Neural progenitor cell (in vitro differentiated cells): ENCODE results near the gene CAPN11.

Experiments used
- EZH2 ChIP-seq: fragments of 200-600 bp; sonication (generic); IDR thresholded peaks from 2 replicates; pipeline ENCODE4 v1.6.1; 2017; ENCODE audit warnings: antibody characterized with exemption, mild to moderate bottlenecking, moderate library complexity
- TF ChIP-seq, protein P1 (sequence below): fragments of 200-600 bp; sonication (generic); IDR thresholded peaks from 2 replicates; pipeline ENCODE4 v1.5.1; 2017; ENCODE audit warnings: antibody characterized with exemption, mild to moderate bottlenecking

DNA sequence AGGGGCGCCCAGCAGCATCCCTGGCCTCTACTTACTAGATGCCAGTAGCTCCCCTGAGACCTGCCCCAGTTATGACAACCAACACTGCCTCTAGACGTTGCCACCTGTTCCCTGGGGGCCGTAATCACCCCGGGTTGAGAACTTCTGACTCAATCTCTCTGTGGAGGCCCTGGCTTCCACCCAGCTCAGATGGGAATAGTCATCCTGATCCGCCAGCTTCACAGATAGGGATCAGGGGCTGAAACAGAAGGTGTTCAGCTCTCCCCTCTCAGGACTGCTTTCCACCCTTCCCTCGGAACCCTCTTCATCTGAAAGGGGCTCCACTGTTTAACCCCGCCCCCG is 3.3 kb downstream of the CAPN11 start:
- TF ChIP-seq, protein P1, sequence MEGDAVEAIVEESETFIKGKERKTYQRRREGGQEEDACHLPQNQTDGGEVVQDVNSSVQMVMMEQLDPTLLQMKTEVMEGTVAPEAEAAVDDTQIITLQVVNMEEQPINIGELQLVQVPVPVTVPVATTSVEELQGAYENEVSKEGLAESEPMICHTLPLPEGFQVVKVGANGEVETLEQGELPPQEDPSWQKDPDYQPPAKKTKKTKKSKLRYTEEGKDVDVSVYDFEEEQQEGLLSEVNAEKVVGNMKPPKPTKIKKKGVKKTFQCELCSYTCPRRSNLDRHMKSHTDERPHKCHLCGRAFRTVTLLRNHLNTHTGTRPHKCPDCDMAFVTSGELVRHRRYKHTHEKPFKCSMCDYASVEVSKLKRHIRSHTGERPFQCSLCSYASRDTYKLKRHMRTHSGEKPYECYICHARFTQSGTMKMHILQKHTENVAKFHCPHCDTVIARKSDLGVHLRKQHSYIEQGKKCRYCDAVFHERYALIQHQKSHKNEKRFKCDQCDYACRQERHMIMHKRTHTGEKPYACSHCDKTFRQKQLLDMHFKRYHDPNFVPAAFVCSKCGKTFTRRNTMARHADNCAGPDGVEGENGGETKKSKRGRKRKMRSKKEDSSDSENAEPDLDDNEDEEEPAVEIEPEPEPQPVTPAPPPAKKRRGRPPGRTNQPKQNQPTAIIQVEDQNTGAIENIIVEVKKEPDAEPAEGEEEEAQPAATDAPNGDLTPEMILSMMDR = no peak
- TF ChIP-seq EZH2 = no peak
